GM19238 (cell line): ENCODE results near the gene C1QTNF12.
"Not testable (repeated sequence)": the region's sequence is repeated elsewhere in the genome, so short reads cannot be mapped to it uniquely, and the experiment has no call there.

Experiments used
- DNase-seq: peaks from one replicate; pipeline ENCODE4 v3.0.0; 2011; ENCODE audit warnings: low spot score; ENCODE audit not compliant: insufficient read length

The C1QTNF12 gene

DNA sequence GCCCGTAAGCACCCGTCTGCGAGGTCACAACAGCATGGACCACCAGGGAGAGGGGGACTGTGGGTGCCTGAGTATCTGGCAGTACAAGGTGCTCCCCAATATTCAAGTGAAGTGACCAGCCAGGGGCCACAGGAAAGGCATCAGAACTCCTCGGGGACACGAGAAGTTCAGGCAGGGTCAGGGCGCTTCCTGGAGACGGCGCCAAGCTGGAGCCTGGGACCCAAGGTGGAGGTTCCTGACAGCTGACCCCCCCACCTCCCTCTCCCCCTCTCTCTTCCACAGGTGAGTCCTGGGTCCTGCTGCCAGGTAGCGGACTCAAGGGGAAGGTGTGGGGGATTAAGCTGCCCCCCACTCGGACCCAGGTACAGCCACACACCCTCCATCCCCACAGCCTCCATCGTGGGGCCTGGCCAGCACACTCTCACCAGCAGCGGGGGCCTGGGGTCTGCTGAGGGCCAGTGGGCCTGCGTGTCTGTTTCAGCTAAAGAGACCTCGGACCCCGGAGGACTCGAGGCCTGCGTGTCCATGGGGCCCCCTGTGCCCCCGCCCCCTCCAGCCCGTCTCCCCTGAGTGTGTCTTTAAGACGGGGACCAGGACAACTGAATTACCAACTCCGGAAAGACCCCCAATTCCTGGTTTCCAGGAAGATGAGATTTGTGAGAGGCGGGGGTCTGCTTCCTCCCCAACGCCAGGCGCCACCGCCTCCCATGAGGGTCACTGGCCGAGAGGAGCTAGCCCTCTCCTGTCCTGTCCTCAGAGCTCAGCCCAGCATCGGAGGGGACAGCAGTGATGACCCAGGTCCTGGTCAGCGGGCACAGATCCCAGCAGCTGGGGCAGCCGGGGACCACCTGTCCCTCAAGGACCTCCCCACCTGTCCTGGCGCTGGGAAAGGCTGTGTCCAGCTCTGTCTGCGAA lies 46.3 kb downstream of the C1QTNF12 start:
- DNase-seq = no peak

DNA sequence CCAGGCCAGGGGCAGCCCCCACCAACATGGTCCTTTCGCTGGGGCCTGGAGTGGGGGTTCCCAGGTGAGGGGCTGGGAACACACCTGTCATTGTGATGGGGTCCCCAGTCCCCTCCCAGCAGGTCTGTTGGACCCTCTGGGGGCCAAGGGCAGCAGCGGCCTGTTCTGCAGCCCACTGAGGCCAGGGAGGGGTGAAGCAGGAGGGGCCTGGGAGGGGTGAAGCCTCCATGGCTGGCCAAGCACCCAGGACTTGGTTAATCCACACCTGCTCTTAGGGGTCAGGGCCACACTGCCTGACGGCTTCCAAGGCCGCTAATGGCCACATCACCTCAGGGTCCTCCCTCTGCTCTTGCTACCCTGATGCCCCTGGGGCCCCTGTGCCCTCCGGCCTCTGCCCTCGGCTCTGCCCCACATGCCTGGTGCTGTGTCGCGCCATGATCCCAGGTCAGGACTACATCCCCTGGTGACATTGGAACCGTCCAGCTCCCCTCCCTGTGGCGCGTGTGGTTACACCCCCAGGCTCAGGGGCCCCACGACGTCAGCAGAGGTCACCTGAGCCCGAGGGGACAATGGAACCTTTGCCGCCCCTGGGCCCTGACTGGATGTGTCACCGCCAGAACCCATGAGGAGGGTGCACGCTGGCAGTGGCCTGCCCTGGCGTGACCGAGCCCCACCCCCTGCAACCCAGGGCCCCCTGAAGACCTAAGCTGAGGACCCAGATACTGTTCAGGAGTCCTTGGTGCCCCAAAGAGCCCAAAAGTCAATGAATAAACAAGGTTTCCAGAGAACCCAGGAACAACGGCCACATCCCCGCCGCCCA lies 47.2 kb downstream of the C1QTNF12 start:
- DNase-seq = no peak

DNA sequence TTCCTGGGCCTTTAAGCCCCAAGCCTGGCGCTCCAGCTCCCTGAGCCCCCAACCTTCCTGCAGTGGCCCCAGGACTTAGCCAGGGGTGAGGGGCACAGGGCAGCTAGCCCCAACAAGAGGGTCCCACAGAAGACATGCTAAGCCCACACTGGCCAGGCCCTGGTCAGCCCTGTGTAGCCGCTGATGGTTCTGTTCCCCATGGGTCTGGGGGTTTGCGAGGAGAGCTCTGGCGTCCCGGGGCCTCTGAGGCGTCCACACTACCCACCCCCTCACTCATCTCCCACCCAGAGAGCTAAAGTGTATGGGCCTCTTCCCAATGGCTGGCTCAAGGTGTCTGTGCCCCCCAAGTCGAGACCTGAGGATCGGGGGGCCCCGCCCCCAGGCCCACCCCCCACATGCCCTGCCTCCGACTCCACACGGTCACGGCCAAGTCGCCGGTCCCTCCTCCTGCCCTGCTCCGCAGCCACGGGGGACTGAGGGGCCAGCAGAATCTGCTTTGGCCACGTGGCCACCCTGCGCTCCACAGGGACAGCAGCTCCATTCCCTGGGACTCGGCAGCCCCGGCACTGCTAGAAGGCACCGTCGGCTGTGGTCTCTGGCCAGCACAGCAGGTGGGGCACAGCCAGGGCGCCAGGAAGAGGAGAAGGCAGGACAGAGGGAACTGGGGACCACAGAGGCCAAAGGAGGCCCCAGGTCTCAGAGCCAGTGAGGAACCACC lies 47.9 kb downstream of the C1QTNF12 start:
- no peak for DNase-seq

DNA sequence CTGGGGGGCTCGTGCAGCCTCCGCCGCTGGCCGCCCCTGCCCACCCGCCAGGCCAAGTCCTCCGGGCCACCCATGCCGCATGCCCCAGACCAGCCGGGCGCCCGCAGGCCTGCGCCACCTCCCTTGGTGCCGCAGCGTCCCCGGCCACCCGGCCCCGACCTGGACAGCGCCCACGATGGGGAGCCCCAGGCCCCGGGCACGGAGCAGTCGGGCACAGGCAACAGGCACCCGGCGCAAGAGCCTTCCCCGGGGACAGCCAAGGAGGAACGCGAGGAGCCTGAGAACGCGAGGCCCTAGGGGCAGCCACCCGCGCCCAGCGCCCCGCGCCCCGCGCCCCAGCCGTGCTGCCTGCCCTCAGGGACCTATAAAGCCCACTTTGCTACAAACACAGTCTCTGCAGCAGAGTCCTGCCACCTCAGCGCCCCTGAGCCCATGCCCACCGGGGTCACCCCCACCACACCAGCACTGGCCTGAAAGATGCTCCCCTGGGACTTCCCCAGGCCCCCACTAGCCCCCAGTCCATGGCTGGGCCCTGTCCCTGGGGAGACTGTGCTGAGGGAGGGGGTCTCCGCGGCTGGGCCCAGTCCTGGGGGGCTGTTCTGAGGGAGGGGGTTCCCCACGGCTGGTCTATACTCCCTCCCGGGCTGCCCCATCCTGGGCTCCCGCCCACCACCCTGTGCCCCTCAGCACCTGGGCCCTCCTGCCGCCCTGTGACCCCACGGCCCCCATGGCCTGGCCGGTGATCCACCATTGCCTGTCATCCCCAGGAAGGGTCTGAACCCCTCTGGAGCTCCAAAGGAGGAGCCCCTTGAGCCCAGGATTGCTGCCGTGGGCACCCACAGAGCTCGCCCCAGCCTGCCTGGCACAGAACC lies 48.7 kb downstream of the C1QTNF12 start:
- no peak for DNase-seq

DNA sequence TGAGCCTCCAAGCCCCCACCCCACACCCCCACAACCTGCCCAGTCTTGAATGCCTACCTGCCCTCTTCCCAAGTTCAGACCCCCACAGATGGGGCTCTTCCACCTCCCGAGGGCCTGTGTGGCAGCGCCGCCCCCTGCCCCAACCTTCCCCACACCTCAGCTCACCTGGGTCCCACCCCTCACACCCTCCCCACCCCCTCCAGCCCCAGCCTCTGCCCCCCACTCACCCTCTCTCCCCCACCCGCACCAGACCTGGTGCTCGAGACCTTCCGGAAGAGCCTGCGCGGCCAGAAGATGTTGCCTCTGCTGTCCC lies 49.4 kb downstream of the C1QTNF12 start:
- no peak for DNase-seq

DNA sequence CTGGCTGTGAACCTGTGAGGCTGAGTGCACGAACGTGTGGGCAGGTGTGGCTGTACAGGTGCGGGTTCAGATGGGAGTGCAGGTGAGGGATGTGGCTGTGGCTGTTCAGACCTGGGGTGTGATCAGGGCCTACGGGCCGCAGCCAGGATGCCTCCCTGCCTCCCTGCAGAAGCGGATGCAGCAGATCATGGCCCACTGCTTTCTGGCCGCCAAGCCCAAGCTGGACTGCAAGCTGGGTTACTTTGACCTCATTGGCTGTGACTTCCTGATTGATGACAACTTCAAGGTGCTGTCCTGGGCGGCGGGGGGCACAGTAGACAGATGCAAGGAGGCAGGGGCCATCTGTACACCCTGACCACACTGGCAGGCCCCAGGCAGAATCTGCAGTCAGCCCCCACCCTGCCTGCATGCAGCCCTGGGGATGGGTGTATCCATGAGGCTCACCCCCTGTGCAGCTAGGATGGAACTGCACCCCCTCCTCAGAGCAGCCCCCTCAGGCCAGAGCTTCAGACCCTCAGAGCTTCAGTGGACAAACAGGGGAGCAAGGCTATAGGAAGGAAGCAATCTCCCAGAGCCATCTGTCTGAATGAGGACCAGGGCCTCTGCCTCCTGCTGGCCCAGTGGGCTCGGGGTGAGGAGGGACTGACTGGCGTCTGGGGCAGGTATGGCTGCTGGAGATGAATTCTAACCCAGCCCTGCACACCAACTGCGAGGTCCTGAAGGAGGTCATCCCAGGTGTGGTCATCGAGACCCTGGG lies 49.9 kb downstream of the C1QTNF12 start:
- no peak for DNase-seq

DNA sequence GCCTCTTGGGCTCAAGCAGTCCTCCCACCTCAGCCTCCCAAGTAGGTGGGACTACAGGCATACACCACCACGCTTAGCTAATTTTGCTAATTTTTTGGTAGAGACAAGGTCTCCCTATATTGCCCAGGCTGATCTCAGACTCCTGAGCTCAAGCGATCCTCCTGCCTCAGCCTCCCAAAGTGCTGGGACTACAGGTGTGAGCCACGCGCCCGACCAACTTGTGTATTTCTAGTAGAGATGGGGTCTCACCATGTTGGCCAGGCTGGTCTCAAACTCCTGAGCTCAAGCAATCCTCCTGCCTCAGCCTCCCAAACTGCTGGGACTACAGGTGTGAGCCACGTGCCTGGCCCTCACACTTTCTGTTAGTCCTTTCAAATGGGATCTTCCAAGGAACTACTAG lies 50.8 kb downstream of the C1QTNF12 start:
- not testable (repeated sequence) for DNase-seq

DNA sequence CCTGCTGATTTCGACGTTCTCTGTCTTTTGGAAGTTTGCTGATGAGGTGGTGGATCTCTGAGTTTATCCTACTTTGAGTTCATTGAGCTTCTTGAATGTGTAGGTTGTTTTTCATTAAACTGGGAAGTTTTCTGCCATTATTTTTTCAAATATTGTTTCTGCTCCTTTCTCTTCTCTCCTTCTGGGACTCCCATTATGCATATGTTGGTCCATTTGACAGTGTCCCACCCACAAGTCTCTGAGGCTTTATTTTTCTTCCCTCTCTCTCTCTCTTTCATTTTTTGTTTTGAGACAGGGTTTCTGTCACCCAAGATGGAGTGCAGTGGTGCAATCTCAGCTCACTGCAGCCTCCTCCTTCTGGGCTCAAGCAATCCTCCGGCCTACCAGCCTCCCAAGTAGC lies 51.8 kb downstream of the C1QTNF12 start:
- no peak for DNase-seq
